Esophagus squamous epithelium (tissue), 5 donors: ENCODE results near the gene CACNA1F. TPM values are rescaled to one million over a fixed set of nuclear protein-coding genes. Genes with fewer than 3 reads are reported as not detected.

Source experiments
- DNase-seq: peaks from one replicate; lab custom pipeline; 2025; lab: John Stamatoyannopoulos, UW
- H3K27ac ChIP-seq, 4 donors: fragments of 200-600 bp; sonication (generic); one replicate each; pipeline ENCODE4 v1.5.1; 2016 to 2019; ENCODE audit warnings: mild to moderate bottlenecking in 1 of 4
- H3K27me3 ChIP-seq, 4 donors: fragments of 200-600 bp; sonication (generic); 1 replicate in 3 of 4; 2 replicates in 1 of 4; pipeline versions ENCODE4 v1.5.1 to v1.6.0; 2017 to 2021; ENCODE audit warnings: antibody characterized with exemption in 1 of 4
- H3K36me3 ChIP-seq, 3 donors: fragments of 200-600 bp; sonication (generic); one replicate each; pipeline ENCODE4 v1.5.1; 2016 to 2019
- H3K4me1 ChIP-seq, 3 donors: fragments of 200-600 bp; sonication (generic); one replicate each; pipeline ENCODE4 v1.5.1; 2017 to 2019
- H3K4me3 ChIP-seq, 4 donors: fragments of 200-600 bp; sonication (generic); 1 replicate in 3 of 4; 2 replicates in 1 of 4; pipeline ENCODE4 v1.5.1; 2016 to 2019; ENCODE audit warnings: mild to moderate bottlenecking in 2 of 4, moderate library complexity in 1 of 4
- H3K9me3 ChIP-seq, 3 donors: fragments of 200-600 bp; sonication (generic); one replicate each; pipeline ENCODE4 v1.5.1; 2016 to 2019
- POLR2A ChIP-seq, 4 donors: fragments of 450-650 bp; IDR thresholded peaks; one replicate each; pipeline ENCODE4 v1.6.1; 2017; ENCODE audit warnings: antibody characterized with exemption in 4 of 4, mild to moderate bottlenecking in 4 of 4, moderate library complexity in 3 of 4
- WGBS, 2 donors: methylation state at CpG; one replicate each; pipeline ENCODE4 v1.1.5; 2018; 5-methylcytosine and 5-hydroxymethylcytosine counted together
- intact Hi-C: fragments of 100-400 bp; cut with DNase I; formaldehyde crosslinking; loops from one replicate; pipeline ENCODE4 v1.15.0; 2022
- total RNA-seq, 4 donors: library from RNA; depleted of rRNA; stranded (reverse); fragments of >200 nt; gene quantifications; one replicate each; pipeline ENCODE4 v1.1.0, GENCODE V29; 2016
- TF ChIP-seq, protein P1 (sequence below), 6 experiments: fragments of 450-650 bp in 4 of 6; fragments of 200-600 bp in 2 of 6; sonication (generic) in 2 of 6; IDR thresholded peaks; one replicate each; pipeline ENCODE4 v1.5.1; 2016 to 2019; ENCODE audit warnings: antibody characterized with exemption in 6 of 6, mild to moderate bottlenecking in 4 of 6, moderate library complexity in 4 of 6
- donor health status: DM: yes; HTN: yes; CAD: no.

CACNA1F gene
- total RNA-seq, 4 donors from 2014 or later, result 0.38 TPM; not detected in 3

DNA sequence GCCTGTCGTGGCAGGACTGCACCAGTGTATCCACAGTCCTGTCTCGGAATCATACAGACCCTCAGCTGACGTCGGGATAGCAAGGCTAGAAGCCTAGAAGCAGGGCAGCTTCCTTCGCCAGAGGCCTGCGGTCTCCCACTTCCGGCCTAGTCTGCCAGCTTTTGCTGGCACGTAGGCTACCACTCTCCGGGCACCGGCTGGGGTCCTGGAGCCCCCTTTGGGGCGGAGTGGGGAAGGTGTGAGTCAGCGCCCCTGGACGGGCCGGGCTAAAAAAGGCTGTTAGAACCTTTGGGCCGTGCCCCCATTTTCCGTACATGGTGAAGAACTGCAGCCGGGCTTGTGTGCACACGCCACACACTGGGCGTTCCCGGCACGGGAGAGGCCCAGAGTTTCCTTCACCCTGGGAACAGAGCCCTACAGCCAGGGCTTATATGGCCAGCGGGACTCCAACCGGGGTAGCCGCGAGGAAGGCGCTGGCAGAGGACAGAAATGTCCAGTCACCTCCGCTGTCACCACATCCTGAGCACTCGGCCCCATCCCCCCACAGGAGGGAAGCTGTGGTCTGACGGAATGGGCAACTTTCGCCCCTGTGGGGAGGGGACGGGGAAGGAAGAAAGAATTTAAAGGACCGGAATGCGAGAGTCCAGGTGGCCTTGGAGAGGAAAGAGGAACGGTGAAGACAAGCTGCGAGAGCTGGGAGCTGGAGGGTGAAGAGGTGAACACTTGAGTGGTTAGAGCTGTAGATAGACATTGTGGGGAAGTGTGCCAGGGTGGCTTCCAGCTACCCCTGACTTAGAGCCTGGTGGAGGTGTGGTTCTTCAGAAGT, 66.0 kb downstream of the CACNA1F start:
- Histone ChIP-seq H3K9me3 (no peaks in the 10 kb centered on the region), H3K27me3 (no peaks in the 10 kb centered on the region), H3K4me3 (peak overlapping the region; percentile 39 to 67 (median 49)), H3K4me1 (peaks cover 0 to 57% (median 14%) of the 10 kb centered on the region in 3 donors), H3K27ac (peak overlapping the region; percentile 89 to 95 (median 90)), H3K36me3 (no peaks in the 10 kb centered on the region)
- no peak for DNase-seq
- intact Hi-C loops, result no loop called here
- TF ChIP-seq, protein P1, sequence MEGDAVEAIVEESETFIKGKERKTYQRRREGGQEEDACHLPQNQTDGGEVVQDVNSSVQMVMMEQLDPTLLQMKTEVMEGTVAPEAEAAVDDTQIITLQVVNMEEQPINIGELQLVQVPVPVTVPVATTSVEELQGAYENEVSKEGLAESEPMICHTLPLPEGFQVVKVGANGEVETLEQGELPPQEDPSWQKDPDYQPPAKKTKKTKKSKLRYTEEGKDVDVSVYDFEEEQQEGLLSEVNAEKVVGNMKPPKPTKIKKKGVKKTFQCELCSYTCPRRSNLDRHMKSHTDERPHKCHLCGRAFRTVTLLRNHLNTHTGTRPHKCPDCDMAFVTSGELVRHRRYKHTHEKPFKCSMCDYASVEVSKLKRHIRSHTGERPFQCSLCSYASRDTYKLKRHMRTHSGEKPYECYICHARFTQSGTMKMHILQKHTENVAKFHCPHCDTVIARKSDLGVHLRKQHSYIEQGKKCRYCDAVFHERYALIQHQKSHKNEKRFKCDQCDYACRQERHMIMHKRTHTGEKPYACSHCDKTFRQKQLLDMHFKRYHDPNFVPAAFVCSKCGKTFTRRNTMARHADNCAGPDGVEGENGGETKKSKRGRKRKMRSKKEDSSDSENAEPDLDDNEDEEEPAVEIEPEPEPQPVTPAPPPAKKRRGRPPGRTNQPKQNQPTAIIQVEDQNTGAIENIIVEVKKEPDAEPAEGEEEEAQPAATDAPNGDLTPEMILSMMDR (IDR thresholded peaks at IDR 0.05), result no peak
- peak in 2 of 4 donors; percentile 65 to 68 for TF ChIP-seq POLR2A (IDR thresholded peaks at IDR 0.05)
- 0 to 44% methylated on average over 5 to 23 of the region's 35 CpGs for WGBS, 2 donors

DNA sequence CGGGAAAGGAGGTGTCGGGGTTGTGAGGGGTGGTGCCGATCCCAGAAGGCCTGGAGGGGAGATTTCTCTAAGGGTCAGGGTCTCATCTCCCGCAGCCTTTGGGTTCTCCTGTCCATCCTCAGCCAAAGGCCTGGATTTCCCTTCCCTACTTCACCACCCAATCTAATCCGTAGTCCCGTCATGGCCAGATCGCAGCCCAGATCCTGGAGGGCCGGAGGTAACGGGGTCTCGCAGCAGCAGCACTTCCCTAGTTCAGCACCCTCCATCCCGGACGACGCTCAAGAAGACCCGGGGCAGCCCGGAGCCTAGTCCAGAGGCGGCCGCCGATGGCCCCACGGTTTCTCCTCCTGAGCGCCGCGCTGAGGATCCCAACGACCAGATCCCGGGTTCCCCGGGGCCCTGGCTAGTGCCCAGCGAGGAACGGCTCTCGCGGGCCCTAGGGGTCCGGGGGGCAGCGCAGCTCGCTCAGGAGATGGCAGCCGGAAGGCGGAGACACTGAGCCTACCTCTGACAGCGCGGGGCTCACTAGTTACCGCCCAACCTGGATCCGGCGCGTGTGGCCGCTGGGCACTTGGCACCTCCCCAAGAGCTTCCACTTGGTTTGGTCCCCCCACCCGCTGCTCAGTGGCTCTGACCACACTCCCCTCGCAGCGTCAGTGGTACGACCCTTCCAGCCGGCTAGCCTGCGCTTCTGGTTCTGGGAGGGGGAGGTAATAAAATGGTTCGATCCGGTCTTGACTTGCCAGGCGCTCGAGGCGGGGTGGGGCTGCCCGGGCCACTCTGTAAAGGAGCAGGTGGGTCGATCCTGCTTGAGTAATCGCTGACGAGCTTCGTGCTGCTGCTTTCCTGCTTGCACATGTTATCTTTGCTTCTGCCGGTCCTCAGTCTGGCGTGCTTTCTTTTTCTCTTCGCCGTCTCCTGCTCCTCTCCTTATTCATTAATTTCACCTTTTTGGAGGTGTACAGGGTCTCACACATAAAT, 66.9 kb downstream of the CACNA1F start:
- Histone ChIP-seq H3K36me3 (no peaks in the 10 kb centered on the region), H3K9me3 (no peaks in the 10 kb centered on the region), H3K27me3 (no peaks in the 10 kb centered on the region), H3K27ac (peak overlapping the region; percentile 89 to 95 (median 90)), H3K4me1 (peaks cover 0 to 53% (median 14%) of the 10 kb centered on the region in 3 donors), H3K4me3 (peak overlapping the region; percentile 39 to 67 (median 49))
- TF ChIP-seq POLR2A (IDR thresholded peaks at IDR 0.05), result peak in 1 of 4 donors; percentile 64
- TF ChIP-seq, protein P1 (IDR thresholded peaks at IDR 0.05), result peak in 5 of 6 experiments; percentile 14 to 43 (median 18)
- peak; percentile 37 for DNase-seq
- intact Hi-C loops, result no loop called here
- 5 to 52% methylated on average over 4 to 36 of the region's 61 CpGs for WGBS, 2 donors

DNA sequence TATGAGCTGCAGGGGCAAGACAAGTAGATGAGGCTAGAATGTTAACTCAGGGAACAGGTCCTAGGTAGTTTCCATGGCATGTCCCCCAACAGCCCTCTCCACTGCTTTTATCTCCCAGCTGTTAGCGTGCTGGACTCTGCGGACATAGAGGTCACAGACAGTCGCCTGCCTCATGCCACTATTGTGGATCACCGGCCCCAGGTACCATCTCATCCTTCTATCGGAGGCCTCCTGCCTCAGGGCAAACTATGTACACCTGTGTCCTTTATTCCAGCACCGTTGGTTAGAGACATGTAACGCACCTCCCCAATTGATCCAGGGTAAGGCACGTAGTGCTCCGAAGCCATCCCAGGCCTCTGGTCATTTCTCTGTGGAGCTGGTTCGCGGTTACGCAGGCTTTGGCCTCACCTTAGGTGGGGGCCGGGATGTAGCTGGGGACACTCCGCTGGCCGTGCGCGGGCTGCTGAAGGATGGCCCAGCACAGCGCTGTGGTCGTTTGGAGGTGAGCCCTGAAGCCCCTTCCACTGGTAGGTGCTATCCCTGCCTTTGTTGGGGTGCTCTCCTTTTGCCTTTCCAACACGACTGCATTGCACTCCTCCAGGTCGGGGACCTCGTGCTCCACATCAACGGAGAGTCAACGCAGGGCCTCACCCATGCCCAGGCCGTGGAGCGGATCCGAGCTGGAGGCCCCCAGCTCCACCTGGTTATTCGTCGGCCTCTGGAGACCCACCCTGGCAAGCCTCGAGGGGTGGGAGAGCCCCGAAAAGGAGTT, 68.4 kb downstream of the CACNA1F start:
- H3K36me3 ChIP-seq, result no peaks in the 10 kb centered on the region
- no peak for TF ChIP-seq POLR2A (IDR thresholded peaks at IDR 0.05)
- TF ChIP-seq, protein P1 (IDR thresholded peaks at IDR 0.05), result no peak
- WGBS, 2 donors, result 75 to 88% methylated on average over 3 to 6 of the region's 31 CpGs
- no peaks in the 10 kb centered on the region for H3K9me3 ChIP-seq
- no peak overlapping the region for H3K4me3 ChIP-seq
- no peak for DNase-seq
- H3K4me1 ChIP-seq, result peaks cover 0 to 50% (median 14%) of the 10 kb centered on the region in 3 donors
- peak overlapping the region; percentile 89 to 97 (median 93) for H3K27ac ChIP-seq
- H3K27me3 ChIP-seq, result no peaks in the 10 kb centered on the region
- intact Hi-C loops, result no loop called here

DNA sequence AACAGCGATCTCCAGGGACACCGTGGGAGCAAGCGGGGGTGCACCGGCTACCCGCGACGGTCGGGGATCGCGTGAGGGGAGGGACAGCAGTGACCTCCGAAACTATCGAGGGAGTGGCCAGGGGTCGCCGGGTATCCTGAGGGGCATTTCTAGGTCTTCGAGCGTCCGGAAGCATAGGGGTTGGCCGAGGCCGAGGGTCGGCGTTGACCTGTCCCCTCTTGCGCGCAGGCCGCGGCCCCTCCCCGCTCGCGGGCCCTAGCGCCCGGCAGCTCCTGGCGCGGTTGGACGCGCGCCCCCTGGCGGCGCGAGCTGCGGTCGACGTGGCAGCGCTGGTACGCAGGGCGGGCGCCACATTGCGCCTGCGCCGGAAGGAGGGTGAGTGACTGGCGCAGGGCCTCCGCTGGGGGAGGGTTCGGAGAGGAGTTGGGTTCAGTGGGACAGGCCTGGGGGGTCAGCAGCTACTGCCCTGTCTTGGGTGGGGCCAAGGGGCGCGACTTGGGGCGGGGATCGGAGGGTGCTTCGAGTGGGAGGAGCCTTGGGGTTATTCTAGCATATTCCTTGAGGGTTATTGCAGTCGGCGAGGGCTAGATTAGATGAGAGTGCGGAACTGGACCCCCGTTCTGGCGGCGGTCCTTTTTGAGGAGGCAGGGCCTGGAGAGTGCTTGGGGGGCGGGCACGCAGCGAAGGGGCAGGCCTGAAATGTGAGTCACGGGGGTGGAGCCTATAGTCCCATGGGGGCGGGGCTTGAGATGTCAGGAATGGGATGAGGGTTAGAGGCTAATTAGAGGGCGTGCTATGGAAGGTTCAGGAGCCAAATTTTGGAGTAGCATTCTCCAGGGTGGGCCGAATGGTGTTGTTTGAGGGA, 69.4 kb downstream of the CACNA1F start:
- peak overlapping the region; percentile 86 to 97 (median 93) for H3K27ac ChIP-seq
- 2 to 39% methylated on average over 6 to 56 of the region's 69 CpGs for WGBS, 2 donors
- H3K27me3 ChIP-seq, result no peaks in the 10 kb centered on the region
- intact Hi-C loops, result no loop called here
- no peaks in the 10 kb centered on the region for H3K36me3 ChIP-seq
- peak overlapping the region; percentile 35 to 68 (median 48) for H3K4me3 ChIP-seq
- no peaks in the 10 kb centered on the region for H3K9me3 ChIP-seq
- peak in 3 of 4 donors; percentile 31 to 78 (median 55) for TF ChIP-seq POLR2A (IDR thresholded peaks at IDR 0.05)
- TF ChIP-seq, protein P1 (IDR thresholded peaks at IDR 0.05), result peak; percentile 52 to 96 (median 91)
- peaks cover 0 to 44% (median 14%) of the 10 kb centered on the region in 3 donors for H3K4me1 ChIP-seq
- DNase-seq, result no peak
